Chondrocyte (in vitro differentiated cells): Measurements from ENCODE around the gene HADH. TPM values are rescaled to one million over a fixed set of nuclear protein-coding genes. Genes with fewer than 3 reads are reported as not detected.
"Not testable (repeated sequence)": the region's sequence is repeated elsewhere in the genome, so short reads cannot be mapped to it uniquely, and the experiment has no call there.

ENCODE experiments used
- DNase-seq: peaks from one replicate; pipeline ENCODE4 v3.0.0; 2021; ENCODE audit warnings: mixed read lengths, low spot score
- H3K27ac Mint-ChIP-seq: one replicate; pipeline ENCODE4 v1.8.0; 2021; ENCODE audit warnings: mild to moderate bottlenecking, moderate library complexity, mixed read lengths; ENCODE audit not compliant: unreplicated experiment
- H3K27me3 Mint-ChIP-seq: 2 replicates; pipeline ENCODE4 v1.8.0; 2021; ENCODE audit warnings: low read depth, mixed read lengths
- H3K36me3 Mint-ChIP-seq: 2 replicates; pipeline ENCODE4 v1.8.0; 2021; ENCODE audit warnings: low read depth, mixed read lengths
- H3K4me1 Mint-ChIP-seq: 2 replicates; pipeline ENCODE4 v1.8.0; 2021; ENCODE audit warnings: low read depth, mild to moderate bottlenecking, mixed read lengths
- H3K4me3 Mint-ChIP-seq: one replicate; pipeline ENCODE4 v1.8.0; 2021; ENCODE audit warnings: mild to moderate bottlenecking, moderate library complexity, mixed read lengths; ENCODE audit not compliant: unreplicated experiment
- H3K9me3 Mint-ChIP-seq: 2 replicates; pipeline ENCODE4 v1.8.0; 2021; ENCODE audit warnings: low read depth, mixed read lengths
- total RNA-seq: library from RNA; stranded (reverse); gene quantifications from 3 replicates; pipeline ENCODE4 v1.2.1, GENCODE V29; 2021
- TF ChIP-seq, protein P1 (sequence below): fragments of 200-600 bp; sonication (generic); IDR thresholded peaks from 2 replicates; pipeline ENCODE4 v1.5.0; 2021; ENCODE audit warnings: antibody characterized with exemption, mild to moderate bottlenecking, moderate library complexity

The HADH gene
- total RNA-seq, 1 donor from 2014 or later = 21.6 TPM

DNA sequence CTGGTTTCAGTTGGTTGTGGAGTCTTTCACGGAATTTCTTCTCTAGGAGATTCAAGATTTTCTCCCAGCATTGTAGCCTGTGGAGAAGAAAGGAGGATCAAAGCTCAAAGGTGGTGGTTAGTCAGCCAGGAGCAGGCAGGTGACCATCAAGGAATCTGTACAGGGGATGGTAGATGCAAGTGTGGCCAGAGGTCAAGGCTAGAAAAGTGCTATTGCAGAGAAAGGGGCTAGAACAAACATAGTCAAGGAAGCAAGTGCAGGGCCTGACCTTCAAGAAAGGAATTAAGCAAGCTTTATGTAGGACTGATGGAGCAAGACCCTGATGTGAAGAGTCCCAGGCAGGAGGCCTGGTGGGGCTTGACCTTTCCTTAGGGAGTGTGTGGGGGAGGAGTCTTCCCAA is 16.1 kb downstream of the HADH start:
- Mint-ChIP-seq H3K27me3 (no peaks in the 10 kb centered on the region), H3K36me3 (no peaks in the 10 kb centered on the region), H3K9me3 (no peaks in the 10 kb centered on the region), H3K4me1 (peaks cover 32% of the 10 kb centered on the region), H3K4me3 (no peak overlapping the region), H3K27ac (no peak overlapping the region)
- TF ChIP-seq, protein P1, sequence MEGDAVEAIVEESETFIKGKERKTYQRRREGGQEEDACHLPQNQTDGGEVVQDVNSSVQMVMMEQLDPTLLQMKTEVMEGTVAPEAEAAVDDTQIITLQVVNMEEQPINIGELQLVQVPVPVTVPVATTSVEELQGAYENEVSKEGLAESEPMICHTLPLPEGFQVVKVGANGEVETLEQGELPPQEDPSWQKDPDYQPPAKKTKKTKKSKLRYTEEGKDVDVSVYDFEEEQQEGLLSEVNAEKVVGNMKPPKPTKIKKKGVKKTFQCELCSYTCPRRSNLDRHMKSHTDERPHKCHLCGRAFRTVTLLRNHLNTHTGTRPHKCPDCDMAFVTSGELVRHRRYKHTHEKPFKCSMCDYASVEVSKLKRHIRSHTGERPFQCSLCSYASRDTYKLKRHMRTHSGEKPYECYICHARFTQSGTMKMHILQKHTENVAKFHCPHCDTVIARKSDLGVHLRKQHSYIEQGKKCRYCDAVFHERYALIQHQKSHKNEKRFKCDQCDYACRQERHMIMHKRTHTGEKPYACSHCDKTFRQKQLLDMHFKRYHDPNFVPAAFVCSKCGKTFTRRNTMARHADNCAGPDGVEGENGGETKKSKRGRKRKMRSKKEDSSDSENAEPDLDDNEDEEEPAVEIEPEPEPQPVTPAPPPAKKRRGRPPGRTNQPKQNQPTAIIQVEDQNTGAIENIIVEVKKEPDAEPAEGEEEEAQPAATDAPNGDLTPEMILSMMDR = no peak
- no peak for DNase-seq

DNA sequence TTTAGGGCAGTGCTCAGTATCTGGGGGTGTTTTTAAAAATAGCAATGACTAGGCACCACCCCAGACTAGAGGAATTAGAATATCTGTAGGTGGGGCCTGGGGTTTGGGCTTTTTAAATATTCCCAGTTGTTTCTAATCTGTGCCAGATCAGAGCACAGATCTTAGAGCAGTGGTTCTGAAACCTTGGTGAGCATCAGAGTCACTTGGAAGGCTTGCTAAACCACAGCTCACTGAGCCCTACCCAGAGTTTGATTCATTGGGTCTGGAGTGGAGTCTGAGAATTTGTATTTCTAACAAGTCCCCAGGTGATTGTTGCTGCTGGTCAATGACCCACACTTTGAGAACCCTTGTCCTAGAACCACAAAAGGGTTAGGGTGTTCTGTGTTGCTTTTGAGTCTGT is 16.7 kb downstream of the HADH start:
- Mint-ChIP-seq H3K36me3 (no peaks in the 10 kb centered on the region), H3K27me3 (no peaks in the 10 kb centered on the region), H3K27ac (no peak overlapping the region), H3K4me1 (peaks cover 32% of the 10 kb centered on the region), H3K9me3 (peaks cover 3% of the 10 kb centered on the region), H3K4me3 (no peak overlapping the region)
- no peak for DNase-seq
- TF ChIP-seq, protein P1 = no peak

DNA sequence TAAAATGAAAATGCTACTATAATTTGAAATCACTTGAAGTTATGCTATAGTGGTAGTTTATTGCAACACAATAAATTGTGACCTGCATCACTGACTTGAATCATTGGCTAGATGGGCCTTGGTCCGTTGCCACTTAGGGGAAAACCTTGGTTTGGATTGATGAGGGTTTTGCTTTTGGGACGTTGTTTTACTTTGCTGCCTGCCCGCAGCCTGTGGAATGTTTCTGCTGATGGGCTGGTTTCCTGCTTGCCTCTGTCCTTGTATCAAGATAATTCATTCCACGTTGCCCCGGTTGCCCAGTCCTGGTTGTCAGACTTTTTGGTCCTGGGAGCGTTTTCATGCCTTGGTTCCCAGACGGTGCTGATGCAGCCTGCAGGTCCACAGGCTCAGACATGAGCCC is 18.3 kb downstream of the HADH start:
- H3K27me3 Mint-ChIP-seq = no peaks in the 10 kb centered on the region
- no peak for DNase-seq
- H3K4me3 Mint-ChIP-seq = no peak overlapping the region
- TF ChIP-seq, protein P1 = no peak
- peaks cover 2% of the 10 kb centered on the region for H3K36me3 Mint-ChIP-seq
- H3K27ac Mint-ChIP-seq = no peak overlapping the region
- H3K4me1 Mint-ChIP-seq = peaks cover 32% of the 10 kb centered on the region
- peaks cover 3% of the 10 kb centered on the region for H3K9me3 Mint-ChIP-seq

DNA sequence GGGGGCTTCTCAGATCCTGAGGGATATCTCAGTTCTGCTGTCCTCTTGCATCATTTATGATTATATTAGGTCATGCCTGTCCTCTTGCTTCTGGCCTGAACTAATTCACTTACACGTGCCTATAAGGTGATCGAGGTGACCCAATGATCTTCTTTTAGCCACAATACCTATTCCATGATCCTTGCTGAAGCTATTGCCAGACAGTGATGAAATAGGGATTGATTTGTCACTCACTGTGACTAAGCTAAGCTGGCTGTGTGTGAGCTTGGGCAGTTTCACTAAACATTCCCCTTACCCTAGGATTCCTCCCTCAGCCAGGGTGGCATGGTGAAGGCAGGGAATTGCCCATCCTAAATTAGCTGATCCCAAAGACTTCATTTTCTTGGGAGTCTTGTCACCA is 19.0 kb downstream of the HADH start:
- peak overlapping the region; percentile 65 for H3K27ac Mint-ChIP-seq
- TF ChIP-seq, protein P1 = no peak
- peaks cover 2% of the 10 kb centered on the region for H3K36me3 Mint-ChIP-seq
- no peak for DNase-seq
- H3K9me3 Mint-ChIP-seq = peaks cover 3% of the 10 kb centered on the region
- no peaks in the 10 kb centered on the region for H3K27me3 Mint-ChIP-seq
- H3K4me3 Mint-ChIP-seq = no peak overlapping the region
- peaks cover 29% of the 10 kb centered on the region for H3K4me1 Mint-ChIP-seq

DNA sequence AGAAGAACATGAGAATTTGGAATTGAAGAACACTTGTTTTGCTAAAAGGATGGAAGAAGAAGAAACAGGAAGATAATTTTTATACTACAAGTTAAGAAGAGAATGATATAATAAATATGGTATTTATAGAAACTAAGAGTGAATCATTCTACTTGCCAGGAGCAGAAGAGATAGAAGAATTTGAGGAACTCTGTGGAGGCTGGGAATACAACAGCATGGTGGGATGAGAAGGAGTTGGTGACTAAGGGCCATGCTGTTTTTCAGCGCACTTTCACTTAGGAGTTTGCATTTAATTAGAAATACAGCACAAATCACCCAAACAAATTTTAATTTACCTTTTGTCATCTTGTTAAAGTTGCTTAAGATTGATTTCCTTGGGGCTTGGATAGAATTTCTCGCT is 20.5 kb downstream of the HADH start:
- peaks cover 2% of the 10 kb centered on the region for H3K36me3 Mint-ChIP-seq
- peaks cover 3% of the 10 kb centered on the region for H3K9me3 Mint-ChIP-seq
- H3K4me1 Mint-ChIP-seq = peaks cover 20% of the 10 kb centered on the region
- peak overlapping the region; percentile 64 for H3K27ac Mint-ChIP-seq
- TF ChIP-seq, protein P1 = no peak
- H3K4me3 Mint-ChIP-seq = no peak overlapping the region
- H3K27me3 Mint-ChIP-seq = no peaks in the 10 kb centered on the region
- DNase-seq = no peak

DNA sequence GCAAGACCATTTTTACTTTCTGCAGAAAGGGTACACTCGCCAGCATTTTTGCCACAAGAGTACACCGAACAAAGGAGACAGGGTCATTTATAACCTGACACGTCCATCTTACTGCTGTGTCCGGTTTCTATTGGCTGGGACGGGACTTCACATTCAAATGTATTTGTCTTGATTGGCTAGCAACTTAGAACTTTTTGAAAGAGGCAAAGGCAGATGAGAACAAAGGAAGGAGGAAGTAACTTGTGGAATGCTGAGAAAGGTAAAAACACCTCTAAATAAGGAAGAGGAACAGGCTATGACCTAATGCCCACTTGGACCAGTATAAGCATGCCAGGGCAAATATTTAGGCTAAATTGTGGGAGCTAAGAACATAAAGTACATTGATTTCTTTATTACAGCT is 22.7 kb downstream of the HADH start:
- not testable (repeated sequence) for H3K9me3 Mint-ChIP-seq, H3K27ac Mint-ChIP-seq, H3K27me3 Mint-ChIP-seq, H3K4me3 Mint-ChIP-seq, DNase-seq, H3K36me3 Mint-ChIP-seq
- peaks cover 20% of the 10 kb centered on the region for H3K4me1 Mint-ChIP-seq
